ENCODE data around the gene TRPM4. TPM values are rescaled to one million over a fixed set of nuclear protein-coding genes. Genes with fewer than 3 reads are reported as not detected.

TRPM4 gene
- total and polyA plus RNA-seq, 2 of the 13 experiments (the other 11 are each of a cell fraction or from before 2014, with no cell fraction given), result 1.9 to 4.3 TPM

DNA sequence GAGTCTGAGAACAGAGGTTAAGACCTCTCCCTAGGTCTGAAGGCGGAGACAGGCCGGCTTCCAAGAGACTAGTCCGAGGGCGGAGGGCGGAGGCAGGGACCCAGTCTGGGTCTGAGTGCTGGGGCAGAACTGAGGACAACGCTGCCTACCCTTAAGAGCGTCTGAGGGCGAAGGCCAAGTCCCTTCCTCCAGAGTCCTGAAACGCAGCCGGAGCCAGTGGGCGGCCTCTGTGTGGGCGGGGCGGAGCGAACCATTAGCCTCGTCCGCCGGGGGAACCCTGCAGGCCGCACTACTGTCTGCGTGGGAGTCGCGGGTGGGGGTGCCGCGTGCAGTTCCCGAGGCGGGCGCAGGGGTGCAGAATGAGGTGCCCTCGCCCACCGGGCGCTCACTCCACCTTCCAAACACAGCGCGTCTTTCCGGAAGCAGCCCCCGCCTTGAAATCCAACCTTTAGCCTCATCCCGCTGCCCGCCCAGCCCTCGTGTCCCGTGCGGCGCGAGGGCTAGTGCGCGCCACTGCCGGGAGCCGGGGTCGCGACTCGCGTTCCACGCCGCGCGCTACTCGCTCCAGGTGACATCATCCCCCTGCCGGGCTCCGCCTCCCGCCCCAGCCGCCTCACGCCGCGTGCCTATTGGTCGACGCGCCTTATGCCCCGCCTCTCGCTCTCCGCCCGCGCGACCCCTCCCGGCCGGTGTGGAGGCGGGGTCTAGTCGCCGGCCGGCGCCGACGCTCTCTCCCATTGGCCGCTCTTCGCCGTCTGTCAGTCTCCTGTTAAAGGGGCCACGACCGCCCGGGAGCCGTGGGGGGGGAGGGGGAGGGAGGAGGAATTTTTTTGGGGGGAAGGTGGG is 38.8 kb upstream of the TRPM4 start, which contains the start of gene C19orf73 (continued):
- no peak for TF ChIP-seq CAMTA2 (CRISPR knock-in tag; IDR thresholded peaks at IDR 0.05; ENCODE audit: borderline replicate concordance)
- TF ChIP-seq LCORL (IDR thresholded peaks at IDR 0.05), result no peak
- TF ChIP-seq LCORL (CRISPR knock-in tag; IDR thresholded peaks at IDR 0.05), result no peak
- 0 out of 2 replicates have a peak, but pooled peaks have one; percentile 56 for TF ChIP-seq ZNF792 (CRISPR knock-in tag; IDR thresholded peaks at IDR 0.05)
- no peak for TF ChIP-seq ATAD3A (CRISPR knock-in tag; IDR thresholded peaks at IDR 0.05)
- no peak for TF ChIP-seq NFE2 (CRISPR knock-in tag; IDR thresholded peaks at IDR 0.05)
- TF ChIP-seq ZNF891 (CRISPR knock-in tag; IDR thresholded peaks at IDR 0.05), result peak; percentile 51; the same call in 1 of the 2 replicates
- no peak for TF ChIP-seq ZNF549 (CRISPR knock-in tag; IDR thresholded peaks at IDR 0.05)
- TF ChIP-seq, protein P1, sequence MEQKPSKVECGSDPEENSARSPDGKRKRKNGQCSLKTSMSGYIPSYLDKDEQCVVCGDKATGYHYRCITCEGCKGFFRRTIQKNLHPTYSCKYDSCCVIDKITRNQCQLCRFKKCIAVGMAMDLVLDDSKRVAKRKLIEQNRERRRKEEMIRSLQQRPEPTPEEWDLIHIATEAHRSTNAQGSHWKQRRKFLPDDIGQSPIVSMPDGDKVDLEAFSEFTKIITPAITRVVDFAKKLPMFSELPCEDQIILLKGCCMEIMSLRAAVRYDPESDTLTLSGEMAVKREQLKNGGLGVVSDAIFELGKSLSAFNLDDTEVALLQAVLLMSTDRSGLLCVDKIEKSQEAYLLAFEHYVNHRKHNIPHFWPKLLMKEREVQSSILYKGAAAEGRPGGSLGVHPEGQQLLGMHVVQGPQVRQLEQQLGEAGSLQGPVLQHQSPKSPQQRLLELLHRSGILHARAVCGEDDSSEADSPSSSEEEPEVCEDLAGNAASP (CRISPR knock-in tag; IDR thresholded peaks at IDR 0.05; ENCODE audit: borderline replicate concordance), result no peak; the same call in 1 of the 2 replicates
- TF ChIP-seq ZFP36L2 (CRISPR knock-in tag; IDR thresholded peaks at IDR 0.05), result no peak
- no peak for TF ChIP-seq CHCHD3 (CRISPR knock-in tag; IDR thresholded peaks at IDR 0.05)
- 0 out of 2 replicates have a peak, but pooled peaks have one; percentile 44 for TF ChIP-seq MIER2 (CRISPR knock-in tag; IDR thresholded peaks at IDR 0.05)
- TF ChIP-seq ZBTB3 (CRISPR knock-in tag; IDR thresholded peaks at IDR 0.05; ENCODE audit: borderline replicate concordance, low read depth), result no peak; the same call in 1 of the 2 replicates
- TF ChIP-seq PPARG (CRISPR knock-in tag; conservative IDR thresholded peaks at IDR 0.05), result peak; percentile 49; the same call in 1 of the 2 replicates
- peak; percentile 59 for TF ChIP-seq ZNF883 (CRISPR knock-in tag; IDR thresholded peaks at IDR 0.05; ENCODE audit: not compliant biosample characterization)
- TF ChIP-seq ZFP82 (CRISPR knock-in tag; IDR thresholded peaks at IDR 0.05; ENCODE audit: borderline replicate concordance), result peak; percentile 81; the same call in 1 of the 2 replicates
- TF ChIP-seq PRMT3 (CRISPR knock-in tag; IDR thresholded peaks at IDR 0.05; ENCODE audit: borderline replicate concordance, low read depth), result no peak; the same call in 1 of the 2 replicates
- no peak for TF ChIP-seq STAG1 (CRISPR knock-in tag; IDR thresholded peaks at IDR 0.05)
- peak; percentile 34; the same call in 1 of the 2 replicates for TF ChIP-seq ZNF124 (CRISPR knock-in tag; IDR thresholded peaks at IDR 0.05)
- TF ChIP-seq FOXO1 (CRISPR knock-in tag; IDR thresholded peaks at IDR 0.05), result no peak
- TF ChIP-seq ZEB1 (IDR thresholded peaks at IDR 0.05; ENCODE audit: insufficient replicate concordance, low read depth), result no peak
- peak; percentile 75 for TF ChIP-seq TAF1 (CRISPR knock-in tag; IDR thresholded peaks at IDR 0.05)
- TF ChIP-seq SAP130 (CRISPR knock-in tag; IDR thresholded peaks at IDR 0.05; ENCODE audit: low read depth), result peak; percentile 78
- peak; percentile 62; the same call in 1 of the 2 replicates for TF ChIP-seq ZNF232 (CRISPR knock-in tag; IDR thresholded peaks at IDR 0.05; ENCODE audit: borderline replicate concordance)
- peak; percentile 73 for TF ChIP-seq KDM5B (CRISPR knock-in tag; IDR thresholded peaks at IDR 0.05; ENCODE audit: borderline replicate concordance)
- TF ChIP-seq ERF (CRISPR knock-in tag; IDR thresholded peaks at IDR 0.05), result peak; percentile 68; the same call in 1 of the 2 replicates
- TF ChIP-seq, protein P2, sequence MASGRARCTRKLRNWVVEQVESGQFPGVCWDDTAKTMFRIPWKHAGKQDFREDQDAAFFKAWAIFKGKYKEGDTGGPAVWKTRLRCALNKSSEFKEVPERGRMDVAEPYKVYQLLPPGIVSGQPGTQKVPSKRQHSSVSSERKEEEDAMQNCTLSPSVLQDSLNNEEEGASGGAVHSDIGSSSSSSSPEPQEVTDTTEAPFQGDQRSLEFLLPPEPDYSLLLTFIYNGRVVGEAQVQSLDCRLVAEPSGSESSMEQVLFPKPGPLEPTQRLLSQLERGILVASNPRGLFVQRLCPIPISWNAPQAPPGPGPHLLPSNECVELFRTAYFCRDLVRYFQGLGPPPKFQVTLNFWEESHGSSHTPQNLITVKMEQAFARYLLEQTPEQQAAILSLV (CRISPR knock-in tag; IDR thresholded peaks at IDR 0.05; ENCODE audit: borderline replicate concordance), result peak; percentile 64; the same call in 1 of the 2 replicates
- TF ChIP-seq NFATC3 (CRISPR knock-in tag; IDR thresholded peaks at IDR 0.05), result no peak
- no peak for TF ChIP-seq ZFP37 (CRISPR knock-in tag; IDR thresholded peaks at IDR 0.05; ENCODE audit: borderline replicate concordance)
- no peak for TF ChIP-seq ZNF577 (CRISPR knock-in tag; IDR thresholded peaks at IDR 0.05; ENCODE audit: borderline replicate concordance, low read depth)
- TF ChIP-seq SKI (IDR thresholded peaks at IDR 0.05; ENCODE audit: partially characterized antibody), result peak; percentile 78

Measured in HepG2 (cell line).